HepG2 (cell line): Measurements from ENCODE around the gene WDHD1. TPM values are rescaled to one million over a fixed set of nuclear protein-coding genes. Genes with fewer than 3 reads are reported as not detected.

Experiments
- ATAC-seq: fragments of 200-7000 bp; cut with Tn5 transposase; 3 replicates; pipeline ENCODE4 v1.9.1; 2020; ENCODE audit warnings: mild to moderate bottlenecking, moderate library complexity
- BruUV-seq: library from RNA; stranded (reverse); fragments of 400-500 nt; replicated peaks from 2 replicates; lab custom pipeline; 2021; lab: Mats Ljungman, UMichigan
- CTCF ChIA-PET: fragments of 300-600 bp; formaldehyde crosslinking; extraction: SDS; loops from one replicate; lab custom pipeline; 2021; ENCODE audit warnings: low total read pairs, inconsistent platforms, low intra/inter-chr PET ratio; lab: Yijun Ruan, JAX
- POLR2A ChIA-PET: fragments of 350-600 bp; sonication (Branson Sonifier 250); formaldehyde crosslinking; loops from one replicate; lab custom pipeline; 2020; ENCODE audit warnings: antibody characterized with exemption, inconsistent platforms; lab: Yijun Ruan, JAX
- DNase-seq: peaks from one replicate; pipeline ENCODE4 v3.0.0-alpha.2; 2015; ENCODE audit warnings: low spot score
- FAIRE-seq: peaks from 3 replicates; lab custom pipeline; 2011; peaks lifted over from hg19 to GRCh38; lab: Jason Lieb, UNC
- H2AFZ ChIP-seq: one replicate; pipeline ENCODE4 v1.6.1; 2011; ENCODE audit warnings: low read length, inconsistent platforms
- H3K27ac ChIP-seq: fragments of 300-600 bp; 3 replicates; pipeline ENCODE4 v1.8.0; 2011; ENCODE audit warnings: mixed run types, mild to moderate bottlenecking, mixed read lengths, low read length, inconsistent platforms; ENCODE audit not compliant: insufficient read depth; ENCODE audit errors: extremely low read length
- H3K27me3 ChIP-seq, 2 experiments: fragments of 200-600 bp in 1 of 2; 2 replicates in 1 of 2; 3 replicates in 1 of 2; pipeline versions ENCODE4 v1.6.0 to v1.8.0; 2011; ENCODE audit warnings: low read length in 2 of 2, mild to moderate bottlenecking in 2 of 2, moderate library complexity in 2 of 2, inconsistent platforms in 1 of 2; ENCODE audit not compliant: insufficient read depth in 2 of 2, control insufficient read depth in 1 of 2
- H3K36me3 ChIP-seq, 2 experiments: fragments of 200-600 bp in 1 of 2; replicated peaks in 1 of 2; 2 replicates in 1 of 2; 3 replicates in 1 of 2; pipeline versions ENCODE4 v1.5.1 to v1.8.0; 2011; ENCODE audit warnings: low read length in 2 of 2, inconsistent platforms in 1 of 2; ENCODE audit not compliant: insufficient read depth in 2 of 2, control insufficient read depth in 1 of 2
- H3K4me1 ChIP-seq: 2 replicates; pipeline ENCODE4 v1.5.1; 2012; ENCODE audit warnings: low read length, inconsistent platforms; ENCODE audit not compliant: insufficient read depth
- H3K4me2 ChIP-seq: 2 replicates; pipeline ENCODE4 v1.6.0; 2011; ENCODE audit warnings: low read depth, low read length, inconsistent platforms
- H3K4me3 ChIP-seq, 3 experiments: fragments of 200-600 bp in 1 of 3; sonication (generic), shearing (Covaris generic) in 1 of 3; replicated peaks in 1 of 3; 2 replicates each; pipeline ENCODE4 v1.5.1; 2011 to 2016; ENCODE audit warnings: low read length in 3 of 3, inconsistent platforms in 2 of 3, low read depth in 2 of 3, mild to moderate bottlenecking in 2 of 3, control low read depth in 1 of 3, mixed read lengths in 1 of 3; ENCODE audit not compliant: insufficient read depth in 1 of 3
- H3K79me2 ChIP-seq: one replicate; pipeline ENCODE4 v1.6.1; 2011; ENCODE audit warnings: low read length, inconsistent platforms; ENCODE audit not compliant: insufficient read depth
- H3K9ac ChIP-seq: 2 replicates; pipeline ENCODE4 v1.6.0; 2011; ENCODE audit warnings: mild to moderate bottlenecking, low read depth, low read length, inconsistent platforms; ENCODE audit not compliant: insufficient read depth
- H3K9me3 ChIP-seq: 2 replicates; pipeline ENCODE4 v1.5.1; 2012; ENCODE audit warnings: mild to moderate bottlenecking, low read length
- H4K20me1 ChIP-seq: 2 replicates; pipeline ENCODE4 v1.6.0; 2011; ENCODE audit warnings: inconsistent platforms, mild to moderate bottlenecking, low read length, moderate library complexity; ENCODE audit not compliant: insufficient read depth
- BHLHE40 ChIP-seq: IDR thresholded peaks from 2 replicates; pipeline ENCODE4 v1.6.1; 2011; ENCODE audit warnings: low read length, improper control_type of control experiment
- FOXA1 ChIP-seq, 2 experiments: fragments of 450-650 bp in 1 of 2; sonication (generic) in 1 of 2; formaldehyde crosslinking in 1 of 2; IDR thresholded peaks; 2 replicates each; pipeline versions ENCODE4 v1.4.0 to v1.6.1; 2016 to 2020; ENCODE audit warnings: missing genetic modification reagents in 1 of 2
- FOXC1 ChIP-seq: sonication (generic); formaldehyde crosslinking; IDR thresholded peaks from 2 replicates; pipeline ENCODE4 v1.8.0; 2022; ENCODE audit warnings: mild to moderate bottlenecking, missing genetic modification reagents, borderline replicate concordance
- MAZ ChIP-seq, 2 experiments: sonication (generic) in 1 of 2; formaldehyde crosslinking in 1 of 2; IDR thresholded peaks; 2 replicates each; pipeline versions ENCODE4 v1.5.0 to v1.6.1; 2012 to 2020; ENCODE audit warnings: low read depth in 2 of 2, mild to moderate bottlenecking in 2 of 2, borderline replicate concordance in 1 of 2, improper control_type of control experiment in 1 of 2, low read length in 1 of 2, missing genetic modification reagents in 1 of 2, moderate library complexity in 1 of 2
- ONECUT2 ChIP-seq: sonication (generic); formaldehyde crosslinking; IDR thresholded peaks from 2 replicates; pipeline ENCODE4 v1.4.0; 2020; ENCODE audit warnings: missing genetic modification reagents
- PHB2 ChIP-seq: fragments of 450-650 bp; IDR thresholded peaks from 2 replicates; pipeline ENCODE4 v1.6.1; 2018; ENCODE audit not compliant: partially characterized antibody
- POLR2AphosphoS2 ChIP-seq: IDR thresholded peaks from 2 replicates; pipeline ENCODE4 v1.6.1; 2011; ENCODE audit warnings: low read depth, low read length, improper control_type of control experiment
- RORA ChIP-seq: sonication (generic); formaldehyde crosslinking; IDR thresholded peaks from 2 replicates; pipeline ENCODE4 v1.5.0; 2020; ENCODE audit warnings: mild to moderate bottlenecking, missing genetic modification reagents, moderate library complexity
- SPEN ChIP-seq: sonication (generic); formaldehyde crosslinking; IDR thresholded peaks from 2 replicates; pipeline ENCODE4 v1.5.1; 2020; ENCODE audit warnings: low read depth, mild to moderate bottlenecking, missing genetic modification reagents
- STAT5B ChIP-seq: sonication (generic); formaldehyde crosslinking; IDR thresholded peaks from 2 replicates; pipeline ENCODE4 v1.4.0; 2020; ENCODE audit warnings: missing genetic modification reagents
- THAP8 ChIP-seq: sonication (generic); formaldehyde crosslinking; IDR thresholded peaks from 2 replicates; pipeline ENCODE4 v1.5.1; 2020; ENCODE audit warnings: missing genetic modification reagents, mild to moderate bottlenecking, borderline replicate concordance
- ZIK1 ChIP-seq: sonication (generic); formaldehyde crosslinking; IDR thresholded peaks from 2 replicates; pipeline ENCODE4 v1.5.0; 2020; ENCODE audit warnings: mild to moderate bottlenecking, low read depth, missing genetic modification reagents, borderline replicate concordance
- ZNF180 ChIP-seq: sonication (generic); formaldehyde crosslinking; IDR thresholded peaks from 2 replicates; pipeline ENCODE4 v1.4.0; 2020; ENCODE audit warnings: low read depth, missing genetic modification reagents, borderline replicate concordance
- ZNF879 ChIP-seq: sonication (generic); formaldehyde crosslinking; IDR thresholded peaks from 2 replicates; pipeline ENCODE4 v1.8.1; 2023; ENCODE audit warnings: missing genetic modification reagents
- WGBS: methylation state at CpG from one replicate; pipeline ENCODE4 v1.1.6; 2017; ENCODE audit warnings: low lambda C conversion rate; 5-methylcytosine and 5-hydroxymethylcytosine counted together
- in situ Hi-C: cut with HindIII; loops from 2 replicates; pipeline ENCODE4 v1.10.0; 2017; ENCODE audit warnings: low pct_unique_long_range_greater_than_20kb; ENCODE audit not compliant: extremely low pct_ligation_motif_present
- intact Hi-C: fragments of 100-400 bp; cut with micrococcal nuclease; formaldehyde crosslinking; loops from one replicate; pipeline ENCODE4 v1.10.0; 2022; ENCODE audit not compliant: unreplicated experiment
- polyA plus RNA-seq, 8 experiments: library from polyadenylated mRNA; depleted of rRNA in 3 of 8; stranded (reverse) in 7 of 8; unstranded in 1 of 8; fragments of >200 nt; fragmentation: Illumina TruSeq in 4 of 8; extraction: Trizol in 4 of 8; gene quantifications; 2 replicates each; pipeline versions ENCODE4 v1.2.1 to v1.2.3, GENCODE V29; 2011 to 2016; ENCODE audit warnings: low read depth in 4 of 8, missing spikeins in 1 of 8, mixed read lengths in 1 of 8; ENCODE audit not compliant: insufficient read depth in 1 of 8
- total RNA-seq, 5 experiments: library from RNA; depleted of rRNA; stranded (reverse); fragments of >200 nt; fragmentation: Illumina TruSeq; extraction: Trizol; gene quantifications; 2 replicates each; pipeline ENCODE4 v1.2.3, GENCODE V29; 2016; ENCODE audit warnings: low read depth in 1 of 5
- TF ChIP-seq, protein P1 (sequence below): fragments of 450-650 bp; IDR thresholded peaks from 2 replicates; pipeline ENCODE4 v1.6.1; 2017; ENCODE audit warnings: mild to moderate bottlenecking
- TF ChIP-seq, protein P2 (sequence below): sonication (generic); formaldehyde crosslinking; IDR thresholded peaks from 2 replicates; pipeline ENCODE4 v1.4.0; 2020; ENCODE audit warnings: missing genetic modification reagents
- TF ChIP-seq, protein P3 (sequence below): sonication (generic); formaldehyde crosslinking; IDR thresholded peaks from 2 replicates; pipeline ENCODE4 v1.5.1; 2020; ENCODE audit warnings: missing genetic modification reagents, mild to moderate bottlenecking, borderline replicate concordance

Gene WDHD1
- total and polyA plus RNA-seq, 2 of the 13 experiments (the other 11 are each of a cell fraction or from before 2014, with no cell fraction given): 5.5 to 27.5 TPM

- in situ Hi-C loops (no loop called here), intact Hi-C loops (no loop called here)
- 81% methylated on average over 10 of the region's 10 CpGs for WGBS
- Histone ChIP-seq H3K4me2 (no peak overlapping the region), H3K27ac (no peak overlapping the region), H3K4me1 (peaks cover 14% of the 10 kb centered on the region), H4K20me1 (no peaks in the 10 kb centered on the region), H3K9ac (no peak overlapping the region), H3K79me2 (no peaks in the 10 kb centered on the region), H2AFZ (no peak overlapping the region), H3K9me3 (no peaks in the 10 kb centered on the region), H3K36me3 (no peaks in the 10 kb centered on the region), H3K4me3 (no peak overlapping the region), H3K27me3 (no peaks in the 10 kb centered on the region)
- ATAC-seq (no peak; the same call in 2 of the 3 replicates), DNase-seq (no peak), FAIRE-seq (no peak)
- BruUV-seq: no TSS peak
- POLR2A ChIA-PET: interaction anchor here (0.9 kb wide), 1 partner anchor 31 kb away, joined by 3 read pairs; no protein-coding TSS in a partner anchor
- CTCF ChIA-PET: no interaction called here
- TF ChIP-seq, protein P1, sequence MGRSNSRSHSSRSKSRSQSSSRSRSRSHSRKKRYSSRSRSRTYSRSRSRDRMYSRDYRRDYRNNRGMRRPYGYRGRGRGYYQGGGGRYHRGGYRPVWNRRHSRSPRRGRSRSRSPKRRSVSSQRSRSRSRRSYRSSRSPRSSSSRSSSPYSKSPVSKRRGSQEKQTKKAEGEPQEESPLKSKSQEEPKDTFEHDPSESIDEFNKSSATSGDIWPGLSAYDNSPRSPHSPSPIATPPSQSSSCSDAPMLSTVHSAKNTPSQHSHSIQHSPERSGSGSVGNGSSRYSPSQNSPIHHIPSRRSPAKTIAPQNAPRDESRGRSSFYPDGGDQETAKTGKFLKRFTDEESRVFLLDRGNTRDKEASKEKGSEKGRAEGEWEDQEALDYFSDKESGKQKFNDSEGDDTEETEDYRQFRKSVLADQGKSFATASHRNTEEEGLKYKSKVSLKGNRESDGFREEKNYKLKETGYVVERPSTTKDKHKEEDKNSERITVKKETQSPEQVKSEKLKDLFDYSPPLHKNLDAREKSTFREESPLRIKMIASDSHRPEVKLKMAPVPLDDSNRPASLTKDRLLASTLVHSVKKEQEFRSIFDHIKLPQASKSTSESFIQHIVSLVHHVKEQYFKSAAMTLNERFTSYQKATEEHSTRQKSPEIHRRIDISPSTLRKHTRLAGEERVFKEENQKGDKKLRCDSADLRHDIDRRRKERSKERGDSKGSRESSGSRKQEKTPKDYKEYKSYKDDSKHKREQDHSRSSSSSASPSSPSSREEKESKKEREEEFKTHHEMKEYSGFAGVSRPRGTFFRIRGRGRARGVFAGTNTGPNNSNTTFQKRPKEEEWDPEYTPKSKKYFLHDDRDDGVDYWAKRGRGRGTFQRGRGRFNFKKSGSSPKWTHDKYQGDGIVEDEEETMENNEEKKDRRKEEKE: no peak
- TF ChIP-seq MAZ (IDR thresholded peaks at IDR 0.05; ENCODE audit: borderline replicate concordance, low read depth, low read length) (no peak), MAZ (CRISPR knock-in tag; IDR thresholded peaks at IDR 0.05; ENCODE audit: low read depth) (no peak), STAT5B (CRISPR knock-in tag) (no peak), THAP8 (CRISPR knock-in tag) (no peak), POLR2AphosphoS2 (no peak), RORA (CRISPR knock-in tag) (no peak), ZIK1 (CRISPR knock-in tag) (no peak), SPEN (CRISPR knock-in tag) (no peak), FOXA1 (IDR thresholded peaks at IDR 0.05) (no peak), FOXA1 (CRISPR knock-in tag; IDR thresholded peaks at IDR 0.05) (no peak), ZNF180 (CRISPR knock-in tag) (no peak), PHB2 (no peak), ONECUT2 (CRISPR knock-in tag) (no peak), BHLHE40 (no peak), FOXC1 (CRISPR knock-in tag) (no peak), ZNF879 (CRISPR knock-in tag) (no peak)
- TF ChIP-seq, protein P2, sequence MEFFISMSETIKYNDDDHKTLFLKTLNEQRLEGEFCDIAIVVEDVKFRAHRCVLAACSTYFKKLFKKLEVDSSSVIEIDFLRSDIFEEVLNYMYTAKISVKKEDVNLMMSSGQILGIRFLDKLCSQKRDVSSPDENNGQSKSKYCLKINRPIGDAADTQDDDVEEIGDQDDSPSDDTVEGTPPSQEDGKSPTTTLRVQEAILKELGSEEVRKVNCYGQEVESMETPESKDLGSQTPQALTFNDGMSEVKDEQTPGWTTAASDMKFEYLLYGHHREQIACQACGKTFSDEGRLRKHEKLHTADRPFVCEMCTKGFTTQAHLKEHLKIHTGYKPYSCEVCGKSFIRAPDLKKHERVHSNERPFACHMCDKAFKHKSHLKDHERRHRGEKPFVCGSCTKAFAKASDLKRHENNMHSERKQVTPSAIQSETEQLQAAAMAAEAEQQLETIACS: no peak
- TF ChIP-seq, protein P3, sequence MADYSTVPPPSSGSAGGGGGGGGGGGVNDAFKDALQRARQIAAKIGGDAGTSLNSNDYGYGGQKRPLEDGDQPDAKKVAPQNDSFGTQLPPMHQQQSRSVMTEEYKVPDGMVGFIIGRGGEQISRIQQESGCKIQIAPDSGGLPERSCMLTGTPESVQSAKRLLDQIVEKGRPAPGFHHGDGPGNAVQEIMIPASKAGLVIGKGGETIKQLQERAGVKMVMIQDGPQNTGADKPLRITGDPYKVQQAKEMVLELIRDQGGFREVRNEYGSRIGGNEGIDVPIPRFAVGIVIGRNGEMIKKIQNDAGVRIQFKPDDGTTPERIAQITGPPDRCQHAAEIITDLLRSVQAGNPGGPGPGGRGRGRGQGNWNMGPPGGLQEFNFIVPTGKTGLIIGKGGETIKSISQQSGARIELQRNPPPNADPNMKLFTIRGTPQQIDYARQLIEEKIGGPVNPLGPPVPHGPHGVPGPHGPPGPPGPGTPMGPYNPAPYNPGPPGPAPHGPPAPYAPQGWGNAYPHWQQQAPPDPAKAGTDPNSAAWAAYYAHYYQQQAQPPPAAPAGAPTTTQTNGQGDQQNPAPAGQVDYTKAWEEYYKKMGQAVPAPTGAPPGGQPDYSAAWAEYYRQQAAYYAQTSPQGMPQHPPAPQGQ (CRISPR knock-in tag): no peak
Measured at GRCh38 chr14:55071870-55072640, 45.2 kb upstream of the WDHD1 start.
